WTC11 (cell line): Measurements from ENCODE around the gene SLC30A3. TPM values are rescaled to one million over a fixed set of nuclear protein-coding genes. Genes with fewer than 3 reads are reported as not detected.

ENCODE experiments used
- ATAC-seq: fragments of 200-7000 bp; cut with Tn5 transposase; 2 replicates; pipeline ENCODE4 v1.10.0; 2021; ENCODE audit warnings: mild to moderate bottlenecking, moderate library complexity
- CTCF ChIA-PET: fragments of 300-600 bp; sonication (Branson Sonifier 250); formaldehyde crosslinking; loops from one replicate; lab custom pipeline; 2021; ENCODE audit warnings: antibody characterized with exemption; lab: Charles Lee
- POLR2A ChIA-PET: fragments of 350-600 bp; sonication (Branson Sonifier 250); formaldehyde crosslinking; loops from one replicate; lab custom pipeline; 2021; ENCODE audit warnings: antibody characterized with exemption; lab: Charles Lee
- DNase-seq: peaks from one replicate; pipeline ENCODE4 v3.0.0; 2021; ENCODE audit warnings: low spot score
- H3K27ac Mint-ChIP-seq: 2 replicates; pipeline ENCODE4 v1.8.0; 2021; ENCODE audit warnings: mixed read lengths
- H3K27me3 Mint-ChIP-seq: 2 replicates; pipeline ENCODE4 v1.8.0; 2021; ENCODE audit warnings: low read depth, mild to moderate bottlenecking, moderate library complexity, mixed read lengths
- H3K36me3 Mint-ChIP-seq: 2 replicates; pipeline ENCODE4 v1.8.0; 2021; ENCODE audit warnings: mixed read lengths
- H3K4me1 Mint-ChIP-seq: 2 replicates; pipeline ENCODE4 v1.8.0; 2022; ENCODE audit warnings: mixed read lengths
- H3K4me3 Mint-ChIP-seq: 2 replicates; pipeline ENCODE4 v1.8.0; 2021; ENCODE audit warnings: mild to moderate bottlenecking, moderate library complexity, mixed read lengths
- H3K9me3 Mint-ChIP-seq: 2 replicates; pipeline ENCODE4 v1.8.0; 2021; ENCODE audit warnings: mixed read lengths
- CBFB ChIP-seq: sonication (generic); formaldehyde crosslinking; IDR thresholded peaks from 2 replicates; pipeline ENCODE4 v1.8.1; 2022; ENCODE audit warnings: mild to moderate bottlenecking, low read depth, missing genetic modification reagents
- ELF4 ChIP-seq: sonication (generic); formaldehyde crosslinking; IDR thresholded peaks from 2 replicates; pipeline ENCODE4 v1.8.1; 2022; ENCODE audit warnings: low read depth, mild to moderate bottlenecking, moderate library complexity, missing genetic modification reagents
- FOXJ3 ChIP-seq: sonication (generic); formaldehyde crosslinking; IDR thresholded peaks from 2 replicates; pipeline ENCODE4 v1.9.0; 2021; ENCODE audit warnings: missing genetic modification reagents, mild to moderate bottlenecking, borderline replicate concordance
- FOXK1 ChIP-seq: sonication (generic); formaldehyde crosslinking; IDR thresholded peaks from 2 replicates; pipeline ENCODE4 v1.8.0; 2022; ENCODE audit warnings: mild to moderate bottlenecking, moderate library complexity, missing genetic modification reagents
- FOXP1 ChIP-seq: sonication (generic); formaldehyde crosslinking; IDR thresholded peaks from 2 replicates; pipeline ENCODE4 v1.8.0; 2022; ENCODE audit warnings: missing genetic modification reagents, mild to moderate bottlenecking, moderate library complexity, borderline replicate concordance
- GABPB1 ChIP-seq: sonication (generic); formaldehyde crosslinking; IDR thresholded peaks from 2 replicates; pipeline ENCODE4 v1.8.1; 2023; ENCODE audit warnings: mild to moderate bottlenecking, missing genetic modification reagents
- GRHL2 ChIP-seq: fragments of 250-450 bp; sonication (Bioruptor Pico); IDR thresholded peaks from 2 replicates; pipeline ENCODE4 v1.8.0; 2022; ENCODE audit warnings: mild to moderate bottlenecking, moderate library complexity; ENCODE audit not compliant: insufficient replicate concordance, severe bottlenecking
- NR2C2 ChIP-seq: sonication (generic); formaldehyde crosslinking; IDR thresholded peaks from 2 replicates; pipeline ENCODE4 v1.8.0; 2022; ENCODE audit warnings: mild to moderate bottlenecking, missing genetic modification reagents
- OVOL2 ChIP-seq: fragments of 250-450 bp; sonication (Bioruptor Pico); IDR thresholded peaks from 2 replicates; pipeline ENCODE4 v1.9.0; 2021; ENCODE audit warnings: mild to moderate bottlenecking, borderline replicate concordance
- TEAD4 ChIP-seq: sonication (generic); formaldehyde crosslinking; IDR thresholded peaks from 2 replicates; pipeline ENCODE4 v1.8.0; 2022; ENCODE audit warnings: mild to moderate bottlenecking, missing genetic modification reagents
- ZBTB21 ChIP-seq: sonication (generic); formaldehyde crosslinking; IDR thresholded peaks from 2 replicates; pipeline ENCODE4 v1.8.1; 2023; ENCODE audit warnings: mild to moderate bottlenecking, missing genetic modification reagents, borderline replicate concordance
- ZNF138 ChIP-seq: sonication (generic); formaldehyde crosslinking; conservative IDR thresholded peaks from 2 replicates; pipeline ENCODE4 v1.8.1; 2022; ENCODE audit warnings: mild to moderate bottlenecking, moderate library complexity, missing genetic modification reagents
- ZNF317 ChIP-seq: sonication (generic); formaldehyde crosslinking; IDR thresholded peaks from 2 replicates; pipeline ENCODE4 v1.8.1; 2023; ENCODE audit warnings: low read depth, mild to moderate bottlenecking, moderate library complexity, missing genetic modification reagents, borderline replicate concordance
- total RNA-seq: library from RNA; stranded (reverse); gene quantifications from 3 replicates; pipeline ENCODE4 v1.2.3, GENCODE V29; 2021
- TF ChIP-seq, protein P1 (sequence below): sonication (generic); formaldehyde crosslinking; IDR thresholded peaks from 2 replicates; pipeline ENCODE4 v1.8.1; 2022; ENCODE audit warnings: mild to moderate bottlenecking, missing genetic modification reagents, moderate library complexity, borderline replicate concordance
- TF ChIP-seq, protein P2 (sequence below): fragments of 250-450 bp; sonication (Bioruptor Pico); IDR thresholded peaks from 2 replicates; pipeline ENCODE4 v2.1.2; 2022; ENCODE audit warnings: mild to moderate bottlenecking, moderate library complexity
- TF ChIP-seq, protein P3 (sequence below): fragments of 250-450 bp; sonication (Bioruptor Pico); IDR thresholded peaks from 2 replicates; pipeline ENCODE4 v1.9.0; 2021; ENCODE audit warnings: mild to moderate bottlenecking
- TF ChIP-seq, protein P4 (sequence below): fragments of 200-600 bp; IDR thresholded peaks from 2 replicates; pipeline ENCODE4 v1.8.0; 2022; ENCODE audit warnings: antibody characterized with exemption
- TF ChIP-seq, protein P5 (sequence below): sonication (generic); formaldehyde crosslinking; IDR thresholded peaks from 2 replicates; pipeline ENCODE4 v1.8.0; 2022; ENCODE audit warnings: missing genetic modification reagents

SLC30A3 gene
- total RNA-seq, 1 experiment from 2014 or later: 8.9 TPM

DNA sequence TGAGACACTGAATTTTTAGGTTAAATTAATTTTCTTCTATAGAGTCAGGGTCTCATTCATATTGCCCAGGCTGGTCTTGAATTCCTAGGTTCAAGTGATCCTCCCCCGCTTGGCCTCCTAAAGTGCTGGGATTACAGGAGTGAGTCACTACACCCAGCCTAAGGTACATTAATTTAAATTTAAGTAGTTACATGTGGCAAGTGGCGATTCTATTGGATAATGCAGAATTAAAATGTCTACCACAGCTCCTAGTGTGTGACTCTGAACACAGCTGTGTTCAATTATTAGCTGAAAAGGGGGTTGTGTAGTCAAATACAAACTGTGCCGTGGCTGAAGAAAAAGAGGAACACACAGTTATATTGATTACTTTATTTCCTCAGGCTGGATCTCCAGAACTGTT is 47.9 kb downstream of the SLC30A3 start:
- Mint-ChIP-seq H3K27me3 (no peaks in the 10 kb centered on the region), H3K4me1 (peaks cover 32% of the 10 kb centered on the region), H3K36me3 (peaks cover 25% of the 10 kb centered on the region), H3K4me3 (no peak overlapping the region), H3K9me3 (no peaks in the 10 kb centered on the region), H3K27ac (no peak overlapping the region)
- DNase-seq (no peak), ATAC-seq (no peak)
- no peak for TF ChIP-seq OVOL2 (CRISPR knock-in tag)
- no peak for TF ChIP-seq FOXK1 (CRISPR knock-in tag)
- TF ChIP-seq FOXJ3: no peak
- CTCF ChIA-PET: no interaction called here
- POLR2A ChIA-PET: no interaction called here

DNA sequence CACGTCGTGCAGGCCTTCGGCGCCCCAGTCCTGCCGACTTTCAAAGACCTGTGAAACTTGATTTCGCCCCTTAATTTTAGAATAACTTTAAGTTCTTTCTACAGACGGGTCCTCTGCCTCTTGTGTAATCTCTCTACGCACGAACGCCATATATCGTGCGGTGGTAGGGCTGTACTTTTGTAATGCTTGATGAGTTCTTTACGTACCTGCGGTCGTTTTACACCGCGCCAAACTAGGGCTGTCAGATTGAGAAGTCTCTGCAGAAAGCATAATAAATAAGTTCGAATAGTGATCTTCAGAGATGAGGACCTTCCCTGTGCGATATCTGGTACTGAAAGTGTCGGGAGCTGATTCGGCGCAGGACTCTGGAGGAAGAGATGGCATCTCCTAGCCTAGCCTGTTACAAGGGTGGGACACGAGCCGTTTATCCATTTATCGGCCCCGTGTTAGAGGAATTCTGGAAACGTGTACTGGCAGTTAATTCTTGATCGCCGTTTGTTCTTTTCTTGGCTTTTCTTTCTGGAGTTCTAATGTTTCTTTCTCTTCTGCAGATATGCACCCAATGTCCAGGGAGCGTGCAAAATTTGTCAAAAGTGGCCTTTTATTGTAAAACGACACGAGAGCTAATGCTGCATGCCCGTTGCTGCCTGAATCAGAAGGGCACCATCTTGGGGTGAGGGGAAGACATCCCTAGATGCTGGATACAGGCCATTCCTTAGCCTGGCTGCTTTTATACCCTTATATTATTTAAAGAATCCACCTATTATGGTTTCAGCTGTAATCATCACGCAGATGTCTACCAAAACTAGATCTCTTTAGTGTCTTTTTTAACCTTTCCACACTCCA is 50.0 kb downstream of the SLC30A3 start:
- CTCF ChIA-PET: interaction anchor here (1.4 kb wide), 1 partner anchor 79 kb away, joined by 4 read pairs; no protein-coding TSS in a partner anchor
- no peaks in the 10 kb centered on the region for H3K27me3 Mint-ChIP-seq
- DNase-seq: no peak
- no peaks in the 10 kb centered on the region for H3K9me3 Mint-ChIP-seq
- H3K4me3 Mint-ChIP-seq: peak overlapping the region; percentile 99
- H3K4me1 Mint-ChIP-seq: peaks cover 35% of the 10 kb centered on the region
- no peak for TF ChIP-seq ELF4 (CRISPR knock-in tag)
- TF ChIP-seq, protein P1, sequence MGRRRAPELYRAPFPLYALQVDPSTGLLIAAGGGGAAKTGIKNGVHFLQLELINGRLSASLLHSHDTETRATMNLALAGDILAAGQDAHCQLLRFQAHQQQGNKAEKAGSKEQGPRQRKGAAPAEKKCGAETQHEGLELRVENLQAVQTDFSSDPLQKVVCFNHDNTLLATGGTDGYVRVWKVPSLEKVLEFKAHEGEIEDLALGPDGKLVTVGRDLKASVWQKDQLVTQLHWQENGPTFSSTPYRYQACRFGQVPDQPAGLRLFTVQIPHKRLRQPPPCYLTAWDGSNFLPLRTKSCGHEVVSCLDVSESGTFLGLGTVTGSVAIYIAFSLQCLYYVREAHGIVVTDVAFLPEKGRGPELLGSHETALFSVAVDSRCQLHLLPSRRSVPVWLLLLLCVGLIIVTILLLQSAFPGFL: no peak
- no peak for TF ChIP-seq TEAD4 (CRISPR knock-in tag)
- peak; percentile 37; the same call in 1 of the 2 replicates for TF ChIP-seq ZBTB21 (CRISPR knock-in tag)
- no peak for TF ChIP-seq CBFB (CRISPR knock-in tag)
- TF ChIP-seq, protein P2, sequence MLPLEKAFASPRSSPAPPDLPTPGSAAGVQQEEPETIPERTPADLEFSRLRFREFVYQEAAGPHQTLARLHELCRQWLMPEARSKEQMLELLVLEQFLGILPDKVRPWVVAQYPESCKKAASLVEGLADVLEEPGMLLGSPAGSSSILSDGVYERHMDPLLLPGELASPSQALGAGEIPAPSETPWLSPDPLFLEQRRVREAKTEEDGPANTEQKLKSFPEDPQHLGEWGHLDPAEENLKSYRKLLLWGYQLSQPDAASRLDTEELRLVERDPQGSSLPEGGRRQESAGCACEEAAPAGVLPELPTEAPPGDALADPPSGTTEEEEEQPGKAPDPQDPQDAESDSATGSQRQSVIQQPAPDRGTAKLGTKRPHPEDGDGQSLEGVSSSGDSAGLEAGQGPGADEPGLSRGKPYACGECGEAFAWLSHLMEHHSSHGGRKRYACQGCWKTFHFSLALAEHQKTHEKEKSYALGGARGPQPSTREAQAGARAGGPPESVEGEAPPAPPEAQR (CRISPR knock-in tag): no peak
- TF ChIP-seq, protein P3, sequence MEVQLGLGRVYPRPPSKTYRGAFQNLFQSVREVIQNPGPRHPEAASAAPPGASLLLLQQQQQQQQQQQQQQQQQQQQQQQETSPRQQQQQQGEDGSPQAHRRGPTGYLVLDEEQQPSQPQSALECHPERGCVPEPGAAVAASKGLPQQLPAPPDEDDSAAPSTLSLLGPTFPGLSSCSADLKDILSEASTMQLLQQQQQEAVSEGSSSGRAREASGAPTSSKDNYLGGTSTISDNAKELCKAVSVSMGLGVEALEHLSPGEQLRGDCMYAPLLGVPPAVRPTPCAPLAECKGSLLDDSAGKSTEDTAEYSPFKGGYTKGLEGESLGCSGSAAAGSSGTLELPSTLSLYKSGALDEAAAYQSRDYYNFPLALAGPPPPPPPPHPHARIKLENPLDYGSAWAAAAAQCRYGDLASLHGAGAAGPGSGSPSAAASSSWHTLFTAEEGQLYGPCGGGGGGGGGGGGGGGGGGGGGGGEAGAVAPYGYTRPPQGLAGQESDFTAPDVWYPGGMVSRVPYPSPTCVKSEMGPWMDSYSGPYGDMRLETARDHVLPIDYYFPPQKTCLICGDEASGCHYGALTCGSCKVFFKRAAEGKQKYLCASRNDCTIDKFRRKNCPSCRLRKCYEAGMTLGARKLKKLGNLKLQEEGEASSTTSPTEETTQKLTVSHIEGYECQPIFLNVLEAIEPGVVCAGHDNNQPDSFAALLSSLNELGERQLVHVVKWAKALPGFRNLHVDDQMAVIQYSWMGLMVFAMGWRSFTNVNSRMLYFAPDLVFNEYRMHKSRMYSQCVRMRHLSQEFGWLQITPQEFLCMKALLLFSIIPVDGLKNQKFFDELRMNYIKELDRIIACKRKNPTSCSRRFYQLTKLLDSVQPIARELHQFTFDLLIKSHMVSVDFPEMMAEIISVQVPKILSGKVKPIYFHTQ (CRISPR knock-in tag): no peak
- TF ChIP-seq NR2C2: no peak
- TF ChIP-seq ZNF317: no peak
- TF ChIP-seq, protein P4, sequence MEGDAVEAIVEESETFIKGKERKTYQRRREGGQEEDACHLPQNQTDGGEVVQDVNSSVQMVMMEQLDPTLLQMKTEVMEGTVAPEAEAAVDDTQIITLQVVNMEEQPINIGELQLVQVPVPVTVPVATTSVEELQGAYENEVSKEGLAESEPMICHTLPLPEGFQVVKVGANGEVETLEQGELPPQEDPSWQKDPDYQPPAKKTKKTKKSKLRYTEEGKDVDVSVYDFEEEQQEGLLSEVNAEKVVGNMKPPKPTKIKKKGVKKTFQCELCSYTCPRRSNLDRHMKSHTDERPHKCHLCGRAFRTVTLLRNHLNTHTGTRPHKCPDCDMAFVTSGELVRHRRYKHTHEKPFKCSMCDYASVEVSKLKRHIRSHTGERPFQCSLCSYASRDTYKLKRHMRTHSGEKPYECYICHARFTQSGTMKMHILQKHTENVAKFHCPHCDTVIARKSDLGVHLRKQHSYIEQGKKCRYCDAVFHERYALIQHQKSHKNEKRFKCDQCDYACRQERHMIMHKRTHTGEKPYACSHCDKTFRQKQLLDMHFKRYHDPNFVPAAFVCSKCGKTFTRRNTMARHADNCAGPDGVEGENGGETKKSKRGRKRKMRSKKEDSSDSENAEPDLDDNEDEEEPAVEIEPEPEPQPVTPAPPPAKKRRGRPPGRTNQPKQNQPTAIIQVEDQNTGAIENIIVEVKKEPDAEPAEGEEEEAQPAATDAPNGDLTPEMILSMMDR: no peak
- TF ChIP-seq, protein P5, sequence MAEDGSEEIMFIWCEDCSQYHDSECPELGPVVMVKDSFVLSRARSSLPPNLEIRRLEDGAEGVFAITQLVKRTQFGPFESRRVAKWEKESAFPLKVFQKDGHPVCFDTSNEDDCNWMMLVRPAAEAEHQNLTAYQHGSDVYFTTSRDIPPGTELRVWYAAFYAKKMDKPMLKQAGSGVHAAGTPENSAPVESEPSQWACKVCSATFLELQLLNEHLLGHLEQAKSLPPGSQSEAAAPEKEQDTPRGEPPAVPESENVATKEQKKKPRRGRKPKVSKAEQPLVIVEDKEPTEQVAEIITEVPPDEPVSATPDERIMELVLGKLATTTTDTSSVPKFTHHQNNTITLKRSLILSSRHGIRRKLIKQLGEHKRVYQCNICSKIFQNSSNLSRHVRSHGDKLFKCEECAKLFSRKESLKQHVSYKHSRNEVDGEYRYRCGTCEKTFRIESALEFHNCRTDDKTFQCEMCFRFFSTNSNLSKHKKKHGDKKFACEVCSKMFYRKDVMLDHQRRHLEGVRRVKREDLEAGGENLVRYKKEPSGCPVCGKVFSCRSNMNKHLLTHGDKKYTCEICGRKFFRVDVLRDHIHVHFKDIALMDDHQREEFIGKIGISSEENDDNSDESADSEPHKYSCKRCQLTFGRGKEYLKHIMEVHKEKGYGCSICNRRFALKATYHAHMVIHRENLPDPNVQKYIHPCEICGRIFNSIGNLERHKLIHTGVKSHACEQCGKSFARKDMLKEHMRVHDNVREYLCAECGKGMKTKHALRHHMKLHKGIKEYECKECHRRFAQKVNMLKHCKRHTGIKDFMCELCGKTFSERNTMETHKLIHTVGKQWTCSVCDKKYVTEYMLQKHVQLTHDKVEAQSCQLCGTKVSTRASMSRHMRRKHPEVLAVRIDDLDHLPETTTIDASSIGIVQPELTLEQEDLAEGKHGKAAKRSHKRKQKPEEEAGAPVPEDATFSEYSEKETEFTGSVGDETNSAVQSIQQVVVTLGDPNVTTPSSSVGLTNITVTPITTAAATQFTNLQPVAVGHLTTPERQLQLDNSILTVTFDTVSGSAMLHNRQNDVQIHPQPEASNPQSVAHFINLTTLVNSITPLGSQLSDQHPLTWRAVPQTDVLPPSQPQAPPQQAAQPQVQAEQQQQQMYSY (CRISPR knock-in tag): no peak
- no peak for TF ChIP-seq FOXP1 (CRISPR knock-in tag)
- TF ChIP-seq GABPB1: no peak
- TF ChIP-seq ZNF138 (CRISPR knock-in tag): 0 out of 2 replicates have a peak, but pooled peaks have one; percentile 10
- no peak for TF ChIP-seq GRHL2 (CRISPR knock-in tag)
- H3K27ac Mint-ChIP-seq: peak overlapping the region; percentile 100
- H3K36me3 Mint-ChIP-seq: peaks cover 31% of the 10 kb centered on the region
- ATAC-seq: 0 out of 2 replicates have a peak, but pooled peaks have one; percentile 0
- POLR2A ChIA-PET: interaction anchor here (0.6 to 1.8 kb wide), 5 partner anchors 7 to 142 kb away, joined by 3 to 7 read pairs (median 4); no protein-coding TSS in a partner anchor
